Activated CD8-positive, alpha-beta memory T cell treated with anti-CD3 and anti-CD28 coated beads for 24 hours (primary cell): ENCODE measurements around the gene DHX32.
"Not testable (repeated sequence)": the region's sequence is repeated elsewhere in the genome, so short reads cannot be mapped to it uniquely, and the experiment has no call there.

ENCODE experiments used
- DNase-seq: peaks from one replicate; pipeline ENCODE4 v3.0.0-alpha.2; 2020

The DHX32 gene

DNA sequence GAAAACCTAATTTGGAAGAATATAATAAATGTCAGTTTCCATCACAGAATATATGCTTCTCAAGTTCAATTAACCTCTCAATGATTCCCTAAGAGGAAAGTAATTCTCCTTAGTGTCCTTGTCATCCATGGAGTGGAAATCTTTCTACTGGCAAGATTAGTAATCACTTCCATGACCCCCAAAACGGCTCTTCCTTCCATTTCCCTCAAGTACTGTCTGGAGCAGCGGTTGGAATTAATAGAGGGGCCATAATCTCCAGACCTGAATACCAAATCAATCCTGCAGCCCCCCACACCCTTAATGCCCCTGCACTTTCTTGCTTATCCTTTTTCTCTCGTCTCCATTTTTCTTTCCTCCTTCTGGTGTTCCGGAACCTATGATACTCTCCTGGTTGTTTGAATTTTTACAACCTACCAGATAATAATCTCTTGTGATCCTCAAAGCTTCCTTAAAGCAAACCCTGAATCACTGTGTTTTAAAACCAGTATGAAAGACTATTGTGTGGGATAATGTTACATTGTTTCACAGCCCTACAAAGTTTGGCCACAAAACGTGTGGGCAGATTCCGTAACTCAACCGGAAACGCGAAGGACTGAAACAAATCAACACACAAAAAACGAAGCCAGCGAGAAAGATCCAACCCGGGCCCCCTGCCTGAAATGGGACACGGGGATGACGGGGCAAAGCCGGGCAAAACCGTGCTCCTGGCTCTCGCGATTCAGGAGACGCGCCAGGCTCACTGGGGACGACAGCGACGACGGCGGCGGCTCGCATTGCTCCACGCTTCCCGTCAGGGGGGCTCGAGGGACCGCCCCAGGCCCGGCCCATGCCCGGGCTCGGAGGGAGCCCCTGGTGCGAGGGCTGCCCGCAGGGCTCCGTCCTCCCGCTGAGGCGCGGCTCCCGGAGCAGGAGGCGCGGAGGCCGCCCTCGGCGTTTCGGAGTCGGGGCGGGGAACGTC, 14.3 kb upstream of the DHX32 start:
- DNase-seq: peak; percentile 80

DNA sequence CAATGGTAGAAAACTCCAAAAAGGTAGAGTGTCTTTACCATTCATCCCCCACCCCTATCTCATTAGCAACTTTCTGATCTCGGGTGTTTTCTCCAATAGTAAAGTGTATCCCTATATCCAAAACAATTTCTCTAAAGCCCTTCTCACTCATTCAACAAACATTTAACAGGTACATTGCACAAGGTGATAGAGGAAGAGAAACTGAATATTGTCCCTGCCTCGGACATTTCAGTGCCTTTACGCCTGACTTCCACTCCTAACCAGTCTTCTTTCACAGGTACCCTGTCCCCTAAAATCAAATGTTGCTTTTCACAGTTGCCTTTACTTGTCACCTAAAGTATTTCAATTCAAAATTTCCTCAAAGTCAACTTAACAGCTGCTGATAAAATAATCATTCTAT, 13.1 kb upstream of the DHX32 start:
- not testable (repeated sequence) for DNase-seq

DNA sequence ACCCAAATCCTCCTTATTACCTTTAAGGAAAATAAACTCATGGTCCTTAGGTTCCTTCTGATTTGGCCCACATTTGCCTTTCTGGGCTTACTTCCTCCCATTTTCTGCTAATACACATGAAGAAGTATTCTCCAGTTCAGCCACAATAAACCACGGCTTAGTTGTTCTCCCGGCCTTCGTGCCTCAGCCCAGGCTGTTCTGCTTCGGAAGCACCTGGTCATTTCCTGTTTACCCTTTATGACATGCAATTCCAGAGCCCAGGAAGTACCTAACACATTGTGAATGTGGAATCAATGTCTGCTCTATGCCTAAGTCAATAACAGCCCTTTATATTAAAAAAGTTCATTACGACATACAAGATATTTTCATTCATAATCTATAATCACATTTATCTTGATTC, 11.3 kb upstream of the DHX32 start:
- DNase-seq: not testable (repeated sequence)

DNA sequence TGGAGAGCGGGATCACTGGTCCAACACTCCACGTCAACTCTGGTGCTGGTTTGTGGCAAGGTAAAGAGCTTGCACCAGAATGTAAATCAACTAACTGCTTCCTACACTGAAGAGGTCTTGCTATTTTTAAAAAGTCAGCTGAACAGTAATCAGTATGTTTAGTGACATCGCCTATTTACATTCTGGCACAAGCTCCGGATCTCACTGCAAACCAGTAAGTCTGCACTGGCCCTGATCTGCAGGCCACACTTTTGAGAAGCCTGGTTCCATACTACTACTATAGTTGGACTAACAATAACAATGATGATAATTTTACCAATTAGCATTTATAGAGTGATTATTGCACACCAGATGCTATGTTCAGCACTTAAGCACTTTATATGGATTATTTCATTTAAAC, 8.3 kb upstream of the DHX32 start:
- DNase-seq: not testable (repeated sequence)

DNA sequence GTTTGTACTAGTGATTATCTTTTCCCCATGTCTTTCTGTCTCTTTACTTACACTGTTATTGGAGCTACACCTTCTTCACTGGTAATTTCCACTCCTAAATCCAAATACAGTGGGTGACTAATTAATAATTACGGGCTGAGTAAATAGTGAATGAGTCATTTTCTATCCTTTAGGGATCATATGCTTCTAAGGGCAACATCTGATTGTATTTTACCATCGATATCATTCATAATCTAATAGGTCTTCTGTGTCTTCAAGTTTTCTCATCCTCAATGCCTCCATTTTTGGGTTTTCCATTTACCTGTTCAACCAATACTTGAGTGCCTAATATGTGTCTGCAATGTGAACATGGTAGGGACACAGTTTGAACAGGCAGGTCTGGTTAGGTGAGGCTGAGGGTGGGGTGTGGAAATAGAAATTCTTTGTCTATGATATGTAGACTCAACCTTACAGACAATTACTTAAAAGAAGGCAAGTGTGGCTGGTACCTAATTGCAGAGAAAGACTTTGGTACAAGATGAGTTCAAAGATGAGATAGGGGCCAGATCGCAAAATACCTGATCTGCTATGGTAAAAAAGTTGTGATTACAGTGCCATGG, 5.9 kb upstream of the DHX32 start:
- DNase-seq: no peak

DNA sequence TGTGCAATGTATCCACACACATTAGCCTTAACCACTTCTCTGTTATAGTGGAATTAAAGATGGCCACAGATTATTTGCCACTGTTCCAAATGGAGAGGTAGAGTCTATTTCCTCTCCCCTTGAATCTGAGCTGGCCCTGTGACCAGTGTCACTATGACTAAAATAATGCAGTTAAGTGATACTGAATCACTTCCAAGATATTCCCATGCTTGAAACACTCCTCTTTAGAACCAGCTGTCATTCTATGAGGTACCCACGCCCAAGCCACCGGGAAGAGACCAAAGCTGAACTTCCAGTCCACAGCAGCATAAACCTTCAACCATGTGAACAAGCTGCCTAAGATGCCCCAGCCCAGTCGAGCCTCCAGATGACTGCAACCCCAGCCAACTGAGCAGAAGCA, 2.1 kb upstream of the DHX32 start:
- no peak for DNase-seq

DNA sequence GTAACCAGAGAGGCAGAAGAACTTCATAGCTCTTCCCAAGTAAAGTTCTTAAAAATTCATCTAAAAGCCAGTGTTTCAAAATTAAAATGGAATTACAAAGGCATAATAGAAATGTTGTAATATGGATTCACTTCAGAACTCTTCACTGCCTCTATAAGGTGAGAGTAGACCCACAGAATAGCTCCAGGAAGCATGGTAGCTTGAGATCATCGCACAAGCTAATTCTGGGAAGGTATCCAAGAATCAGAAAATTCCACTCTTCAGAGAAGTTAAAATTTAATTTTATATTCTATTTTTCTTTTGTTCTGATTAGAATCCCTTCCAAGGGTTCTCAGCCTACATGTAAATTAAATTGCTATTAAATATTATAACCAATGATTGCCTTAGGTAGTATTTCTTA, 1.5 kb upstream of the DHX32 start:
- DNase-seq: no peak

DNA sequence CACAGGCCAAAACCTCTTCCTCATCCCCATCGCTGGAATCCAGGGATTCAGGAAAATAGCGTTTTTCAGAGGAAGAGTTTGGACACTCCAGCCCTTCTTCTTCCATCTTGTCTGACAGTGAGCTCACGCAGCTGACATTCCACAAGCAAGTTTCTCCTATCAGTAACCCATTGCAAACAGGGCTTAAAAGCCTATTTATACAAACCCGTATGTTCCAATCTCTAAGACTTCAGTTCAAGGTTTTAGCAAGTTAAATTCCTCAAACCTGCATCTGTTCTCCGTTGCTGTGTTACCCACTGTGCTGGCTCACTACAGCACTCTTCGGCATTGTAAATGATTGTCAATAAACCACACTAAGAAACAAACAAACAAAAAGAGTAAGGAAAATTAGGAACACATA, 373 bp downstream of the DHX32 start:
- no peak for DNase-seq

DNA sequence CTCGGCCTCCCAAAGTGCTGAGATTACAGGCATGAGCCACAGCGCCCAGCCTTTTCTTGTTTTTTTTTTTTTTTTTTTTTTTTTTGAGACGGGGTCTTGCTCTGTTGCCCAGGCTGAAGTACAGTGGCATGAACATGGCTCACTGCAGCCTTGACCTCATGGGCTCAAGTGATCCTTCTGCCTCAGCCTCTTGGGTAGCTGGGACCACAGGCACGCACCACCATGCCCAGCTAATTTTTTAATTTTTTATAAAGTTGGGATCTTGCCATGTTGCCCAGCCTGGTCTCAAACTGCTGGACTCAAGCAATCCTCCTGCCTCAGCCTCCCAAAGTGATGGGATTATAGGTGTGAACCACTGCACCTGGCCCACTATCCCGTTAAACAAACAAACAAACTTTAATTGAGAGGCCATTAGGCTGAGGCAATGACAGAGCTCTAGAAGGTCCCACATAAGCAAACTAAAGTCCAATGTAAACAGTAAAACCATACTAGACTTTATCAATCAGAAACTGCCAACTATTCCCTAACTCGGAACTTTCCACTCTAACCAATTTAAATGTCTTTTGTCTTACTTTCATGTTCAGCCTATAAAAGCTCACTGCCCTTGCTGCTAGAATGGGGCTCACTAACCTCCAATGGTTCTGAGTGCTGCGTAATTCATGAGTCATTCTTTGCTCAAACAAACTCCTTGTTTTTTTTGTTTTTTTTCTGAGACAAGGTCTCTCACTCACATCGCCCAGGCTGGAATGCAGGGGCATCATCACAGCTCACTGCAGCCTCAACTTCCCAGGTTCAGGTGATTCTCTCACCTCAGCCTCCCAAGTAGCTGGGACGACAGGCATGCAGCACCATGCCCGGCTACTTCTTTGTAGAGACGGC, 1.9 kb downstream of the DHX32 start:
- no peak for DNase-seq

DNA sequence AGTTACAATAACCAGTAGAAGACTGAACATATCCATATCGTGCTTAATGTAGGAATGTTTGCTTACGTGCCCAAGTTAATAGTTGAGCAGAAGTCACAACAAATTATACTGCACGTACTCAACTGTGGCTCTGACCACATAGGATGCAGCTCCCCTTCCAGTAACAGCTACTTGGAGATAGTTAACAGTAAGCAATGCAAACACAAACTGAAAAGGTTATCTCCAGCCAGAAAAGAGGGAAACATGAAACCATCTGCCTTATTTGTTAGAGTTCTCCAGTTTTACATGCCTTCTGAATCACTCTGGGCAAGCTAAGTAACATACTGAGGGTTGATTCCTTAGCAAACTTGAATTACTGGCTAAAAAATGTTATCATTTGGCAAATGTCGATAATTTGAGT, 9.8 kb downstream of the DHX32 start:
- DNase-seq: no peak

DNA sequence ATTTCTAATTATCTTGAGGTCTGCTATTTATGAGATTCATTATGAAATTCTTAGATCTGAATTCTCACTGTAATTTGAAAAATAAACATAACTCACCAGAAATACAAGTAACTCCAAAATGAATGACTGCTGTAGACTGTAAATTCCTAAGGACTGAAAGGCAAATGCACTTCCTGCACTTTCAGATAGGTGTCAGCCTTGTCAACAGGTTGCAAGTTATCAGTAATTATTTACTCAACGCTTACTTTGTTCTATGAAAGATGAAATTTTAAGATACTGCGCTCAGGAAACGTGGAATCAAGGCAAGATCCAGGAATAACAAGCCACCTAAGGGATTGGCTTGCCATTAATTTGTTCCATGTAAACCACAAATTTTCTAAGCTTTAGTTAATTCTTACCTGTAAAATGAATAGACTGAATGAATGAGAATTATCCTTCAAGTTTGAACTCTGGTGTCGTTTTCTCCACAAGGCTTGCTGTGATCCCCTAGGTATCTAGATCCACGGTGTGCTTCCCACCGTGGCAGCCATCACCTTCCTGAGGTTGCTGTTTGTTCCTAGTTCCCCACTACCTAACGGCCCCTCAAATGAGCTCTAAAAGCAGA, 12.6 kb downstream of the DHX32 start:
- DNase-seq: no peak

DNA sequence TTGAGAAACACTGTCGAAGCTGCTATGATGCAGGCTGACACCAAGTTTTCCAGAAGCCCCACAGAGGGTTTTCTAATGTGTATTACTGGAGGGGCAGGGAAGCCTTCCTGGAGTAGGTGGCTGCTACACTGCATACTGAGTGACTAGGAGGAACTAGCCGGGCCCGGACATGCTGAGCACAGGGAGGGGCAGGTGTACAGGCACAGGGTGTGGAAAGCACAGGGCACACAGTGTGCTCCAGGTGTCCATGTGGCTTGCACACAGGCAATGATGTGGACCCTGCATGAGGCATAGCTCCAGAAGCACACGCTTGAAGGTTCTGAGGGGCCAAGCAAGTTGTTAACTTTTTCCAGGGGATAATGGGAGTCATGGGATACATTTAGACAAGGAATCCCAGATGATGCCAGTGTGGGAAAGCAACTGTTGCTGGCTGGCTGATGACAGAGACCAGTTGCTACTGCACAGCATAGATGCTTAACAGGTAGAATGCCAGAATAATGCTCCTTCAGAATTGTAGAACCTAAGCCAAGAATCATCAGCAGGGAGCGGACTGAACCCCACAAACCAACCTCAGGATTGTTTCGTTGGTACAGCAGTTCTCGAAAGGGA, 14.6 kb downstream of the DHX32 start:
- no peak for DNase-seq

DNA sequence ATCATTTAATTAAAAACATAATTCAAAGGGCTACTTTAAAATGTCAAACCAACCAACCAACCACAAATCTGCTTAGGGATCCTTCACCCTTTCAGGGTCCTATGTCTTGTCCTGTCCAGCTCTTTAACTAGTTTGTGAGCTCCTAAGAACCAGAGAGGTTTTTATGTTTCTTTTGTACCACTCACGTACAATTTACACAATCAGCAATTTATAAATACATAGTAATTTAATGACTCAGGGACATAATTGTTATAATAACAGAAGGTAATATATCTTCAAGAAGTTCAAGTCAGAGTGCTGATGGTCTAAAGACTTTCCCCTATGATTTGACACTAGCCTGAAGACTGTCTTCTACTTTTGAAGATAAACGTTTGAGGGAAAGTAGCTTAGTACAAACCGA, 16.0 kb downstream of the DHX32 start:
- no peak for DNase-seq

DNA sequence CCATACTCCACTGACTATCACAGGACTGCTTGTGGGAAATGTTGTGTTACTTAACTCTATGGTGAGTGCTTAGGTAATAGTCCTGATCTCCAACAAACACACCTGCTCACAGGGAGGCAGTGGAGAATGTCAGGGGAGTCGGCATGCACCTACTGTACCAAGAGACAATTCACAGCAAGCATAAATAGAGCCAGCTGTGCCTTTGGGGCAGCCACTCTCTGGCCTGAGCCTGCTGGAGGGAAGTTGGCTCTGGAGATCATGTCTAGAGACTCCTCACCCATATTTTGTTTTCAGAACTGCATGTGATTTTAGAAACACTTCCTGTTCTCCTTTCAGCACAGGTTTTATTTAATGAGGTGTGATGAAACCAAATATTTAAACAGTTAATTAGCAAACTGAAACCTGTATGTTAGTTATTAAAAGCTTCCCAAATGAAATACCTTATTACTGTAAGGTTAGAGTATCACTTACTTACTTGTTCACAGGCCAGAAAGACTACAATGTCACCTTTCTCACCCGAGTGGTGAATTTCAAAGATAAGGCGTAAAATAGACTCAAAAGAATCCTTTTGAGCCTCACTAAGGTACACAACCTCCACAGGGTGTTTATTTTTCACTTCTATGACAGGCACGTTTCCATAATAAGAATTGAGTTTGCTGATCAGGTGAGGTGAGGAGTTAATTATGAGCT, 21.8 kb downstream of the DHX32 start:
- DNase-seq: no peak

DNA sequence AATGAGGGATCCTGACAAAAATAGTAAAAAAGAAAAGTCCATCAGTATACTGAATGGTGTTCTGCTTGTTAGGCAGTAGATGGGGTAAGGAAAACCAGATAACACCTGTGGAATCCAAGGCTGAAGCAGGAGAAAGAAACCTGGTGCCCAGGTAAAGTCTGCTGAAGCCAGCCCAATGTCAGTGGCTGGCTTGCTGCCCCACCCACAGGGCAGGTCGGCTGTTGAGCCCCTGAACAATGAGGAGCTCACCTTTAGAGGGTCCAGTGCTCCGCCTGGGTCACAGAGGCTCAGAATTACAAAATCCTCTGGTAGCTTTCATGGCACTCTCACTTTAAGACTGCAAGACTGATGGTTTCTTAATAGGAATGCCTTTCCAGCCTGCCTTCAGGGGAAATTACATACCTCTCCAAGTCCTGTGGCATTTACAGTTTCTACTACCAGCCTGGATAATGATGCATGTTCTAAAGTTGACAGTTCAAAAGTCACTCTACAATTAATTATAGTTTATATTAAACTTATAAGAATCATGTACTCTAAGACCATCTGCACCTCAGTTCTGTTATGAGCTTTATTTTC, 23.8 kb downstream of the DHX32 start:
- no peak for DNase-seq

DNA sequence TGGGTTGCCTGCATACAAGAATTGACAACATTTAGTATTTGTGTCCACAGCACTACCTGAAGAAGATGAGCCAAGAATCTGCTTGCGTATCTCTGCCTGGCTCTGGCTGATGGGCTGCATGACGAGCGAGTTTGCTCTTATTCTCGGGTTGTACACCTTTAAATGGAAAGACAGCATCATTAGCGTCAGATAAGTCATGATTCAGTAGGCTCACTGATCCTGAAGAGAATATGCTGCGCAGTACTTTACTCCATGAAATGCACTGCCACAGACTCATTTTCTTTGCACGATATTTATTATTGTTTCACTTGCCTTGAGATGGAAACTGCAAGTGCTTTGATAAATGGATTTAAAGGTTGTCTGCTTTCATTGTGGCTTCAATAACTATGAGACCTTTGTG, 28.6 kb downstream of the DHX32 start:
- DNase-seq: no peak

DNA sequence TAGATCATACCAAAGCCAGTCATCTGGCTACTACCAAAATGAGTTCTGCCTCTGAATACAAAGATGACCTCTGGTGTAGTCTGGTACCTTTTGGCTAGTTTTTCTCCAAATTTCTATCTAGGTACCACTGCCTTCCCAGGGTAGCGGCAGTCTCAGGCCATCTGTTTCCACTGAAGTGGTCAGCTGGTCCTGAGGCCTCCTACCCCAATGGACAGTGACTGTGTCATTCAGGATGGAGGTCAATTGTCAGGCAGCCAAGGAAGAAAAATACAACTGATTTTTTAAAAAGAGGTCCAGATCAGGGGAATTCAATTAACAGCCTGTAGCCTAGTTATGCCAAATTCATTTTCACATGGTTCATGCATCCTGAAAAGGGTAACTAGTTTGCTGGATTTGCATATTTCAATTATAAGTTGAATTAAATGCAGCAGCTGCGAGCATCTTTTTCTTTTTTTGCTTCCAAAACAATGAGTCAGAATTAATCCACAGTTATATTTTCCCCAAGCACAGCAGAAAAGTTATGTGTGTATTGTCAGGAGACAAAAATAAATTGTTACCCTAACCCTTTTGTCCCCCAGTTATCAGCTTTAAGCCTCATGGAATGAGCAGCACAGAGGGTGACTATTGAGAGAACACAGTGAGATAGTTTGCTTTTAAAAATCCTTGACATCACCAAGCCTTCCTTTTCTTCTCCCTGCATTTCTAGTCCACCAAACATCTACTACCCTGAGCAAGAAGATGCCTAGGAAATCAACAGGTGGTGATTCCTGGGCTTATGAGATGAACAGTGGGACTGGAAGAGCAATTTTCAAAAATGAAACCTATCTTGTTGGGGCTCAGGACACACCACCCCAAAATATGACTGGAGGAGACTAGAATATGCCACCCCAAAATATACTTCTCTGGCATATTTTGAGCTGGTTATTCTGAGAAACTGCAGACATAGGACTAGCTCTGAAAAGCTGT, 30.0 kb downstream of the DHX32 start:
- DNase-seq: no peak

DNA sequence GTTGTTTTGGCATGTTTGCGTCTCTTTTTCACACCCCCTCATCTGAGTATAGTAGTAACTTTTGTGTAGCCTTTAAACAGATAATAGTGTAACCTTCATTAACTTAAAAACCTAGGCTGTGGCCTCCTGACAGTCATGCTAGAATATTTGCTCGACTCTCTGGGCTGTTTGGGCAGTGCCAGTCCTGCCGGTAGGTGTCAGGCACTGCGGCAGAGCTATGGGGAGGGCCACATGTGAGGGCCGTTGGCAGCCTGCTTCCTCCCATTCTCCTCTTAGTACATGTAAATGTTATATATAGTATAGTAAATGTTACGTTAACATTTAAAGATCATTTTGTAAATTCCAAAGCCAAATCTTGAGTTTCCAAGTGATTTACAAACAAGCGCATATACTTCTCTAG, 31.6 kb downstream of the DHX32 start:
- no peak for DNase-seq

DNA sequence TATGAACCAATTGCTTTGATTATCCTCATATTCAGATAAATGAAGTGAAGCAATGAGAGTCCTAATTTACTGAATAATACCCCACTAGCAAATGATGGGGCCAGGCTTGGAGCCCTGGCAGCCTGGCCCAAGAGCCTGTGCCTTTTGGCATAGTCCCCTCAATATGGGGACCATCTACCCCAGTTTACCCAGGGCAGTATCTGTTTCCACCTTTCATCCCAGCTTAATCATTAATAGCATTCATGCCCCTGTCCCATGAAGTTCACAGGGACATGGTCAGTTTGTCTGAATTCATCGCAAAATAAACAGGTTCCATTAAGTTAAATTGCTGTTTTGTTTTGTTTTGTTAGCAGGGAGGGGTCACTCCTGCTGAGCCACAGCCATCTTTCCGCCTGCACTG, 32.2 kb downstream of the DHX32 start:
- DNase-seq: no peak

DNA sequence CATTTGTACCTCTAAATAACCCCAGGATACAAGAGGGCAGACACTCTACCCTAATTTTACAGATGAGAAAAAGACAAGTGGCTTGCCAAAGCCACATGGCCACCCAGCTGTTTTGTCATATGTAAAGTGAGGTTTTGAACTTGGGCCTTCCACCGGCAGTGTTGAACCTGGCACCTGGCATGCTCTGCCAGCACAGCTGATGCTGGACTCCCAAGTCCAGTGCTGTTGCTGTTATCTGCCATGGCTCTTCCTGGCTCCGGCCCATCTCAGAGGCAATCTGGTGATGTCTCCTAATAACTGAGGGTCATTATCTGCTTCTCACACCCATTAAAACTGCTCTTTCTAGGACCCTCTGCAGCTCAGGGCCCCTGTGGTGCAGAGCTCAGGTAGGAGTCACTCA, 32.7 kb downstream of the DHX32 start:
- no peak for DNase-seq
